HG02870 (cell line): ENCODE data around the gene CRYZL1.

Experiments used
- ATAC-seq: cut with Tn5 transposase; IDR thresholded peaks from one replicate; pipeline ENCODE4 v1.9.1; 2021; ENCODE audit warnings: mild to moderate bottlenecking, moderate library complexity; ENCODE audit not compliant: unreplicated experiment

CRYZL1 gene

DNA sequence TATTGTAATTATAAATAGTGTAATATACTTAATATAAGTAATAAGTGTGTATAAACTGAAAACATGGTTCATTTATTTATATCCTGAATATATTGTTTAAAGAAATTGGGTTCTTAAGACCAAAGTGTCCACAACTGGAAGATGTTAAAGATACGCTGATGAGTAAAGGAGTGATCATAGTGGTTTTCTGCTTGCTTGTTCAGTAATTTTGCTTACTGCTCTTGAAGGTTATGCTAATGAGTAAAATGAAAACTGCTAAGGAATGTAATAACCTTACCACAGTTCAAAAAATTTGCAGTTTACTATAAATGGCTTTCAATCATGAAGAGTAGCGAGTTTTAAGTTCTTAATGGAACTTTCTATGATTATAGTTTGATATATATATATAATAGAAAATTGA, 75.0 kb downstream of the CRYZL1 start:
- no peak for ATAC-seq

DNA sequence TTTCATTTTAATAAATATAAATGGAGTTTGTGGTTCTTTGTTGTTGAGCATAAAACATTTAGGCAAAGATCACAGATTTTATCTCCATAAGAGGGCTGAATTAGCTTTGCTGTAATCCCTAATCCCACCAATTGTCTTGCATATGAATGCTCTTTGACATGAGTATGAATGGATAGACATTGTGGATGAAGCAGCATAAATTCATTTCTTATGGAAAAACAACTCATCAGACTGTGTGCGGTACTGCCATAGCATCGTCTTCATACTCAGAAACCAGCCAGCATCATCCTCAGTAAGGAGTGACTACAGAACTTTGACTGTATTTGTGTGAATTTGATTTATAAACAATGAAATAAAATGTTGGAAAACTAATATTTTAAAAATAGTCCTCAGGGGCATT, 79.2 kb downstream of the CRYZL1 start:
- ATAC-seq = no peak

DNA sequence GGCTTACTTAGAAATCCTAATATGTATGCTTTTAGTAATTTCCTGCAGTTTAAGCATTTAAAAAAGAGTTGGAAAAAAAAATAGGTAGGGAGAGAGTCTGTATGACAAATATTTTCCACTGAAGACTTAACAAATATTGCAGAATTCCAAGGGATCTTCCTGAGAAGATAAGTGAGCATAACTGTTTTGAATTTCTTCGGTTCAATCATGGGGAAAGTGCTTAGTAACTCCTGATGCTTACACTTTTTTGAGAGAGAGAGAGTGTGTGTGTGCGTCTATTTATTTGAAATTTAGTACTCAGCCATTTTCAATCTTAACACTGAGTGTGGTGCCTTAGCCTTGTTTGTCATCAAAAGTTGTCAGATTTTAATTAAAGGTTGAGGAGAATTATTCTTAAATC, 80.2 kb downstream of the CRYZL1 start:
- no peak for ATAC-seq

DNA sequence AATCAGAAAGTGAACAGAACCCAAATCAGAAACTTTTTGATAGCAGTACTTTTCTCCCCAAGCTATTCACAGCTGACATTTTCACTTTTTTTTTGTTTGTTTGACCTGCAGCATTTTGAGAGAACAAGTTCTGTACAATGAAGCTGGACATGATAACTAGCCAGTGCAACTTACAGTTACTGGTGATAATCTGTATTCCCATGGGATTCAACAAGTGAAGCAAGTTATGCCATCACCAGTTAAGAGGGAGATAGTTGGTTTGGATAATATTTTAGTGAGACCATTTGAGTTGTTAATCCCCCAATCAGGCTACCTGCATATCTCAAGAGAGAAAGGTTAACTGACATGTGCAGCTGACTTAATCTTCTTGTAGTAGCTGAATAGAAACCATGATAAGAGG, 80.6 kb downstream of the CRYZL1 start:
- ATAC-seq = no peak

DNA sequence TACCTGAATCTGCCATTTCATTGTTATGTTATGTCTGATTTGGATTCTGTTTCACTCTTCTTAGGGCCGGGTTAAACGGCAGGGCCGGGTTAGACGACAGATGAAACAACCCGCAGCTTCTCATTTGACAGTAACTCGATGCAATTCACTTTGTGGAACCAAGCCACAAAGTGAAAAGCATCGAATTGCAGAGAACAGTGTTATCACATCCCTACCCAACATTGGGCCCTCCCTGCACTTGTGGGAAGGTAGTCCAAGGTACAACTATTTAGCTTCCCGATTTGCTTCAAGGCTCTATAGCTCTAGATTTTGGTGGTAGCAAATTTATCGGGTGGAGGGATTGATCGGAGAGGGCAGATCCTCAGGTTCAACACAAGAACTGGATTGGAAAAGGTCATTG, 81.7 kb downstream of the CRYZL1 start:
- no peak for ATAC-seq

DNA sequence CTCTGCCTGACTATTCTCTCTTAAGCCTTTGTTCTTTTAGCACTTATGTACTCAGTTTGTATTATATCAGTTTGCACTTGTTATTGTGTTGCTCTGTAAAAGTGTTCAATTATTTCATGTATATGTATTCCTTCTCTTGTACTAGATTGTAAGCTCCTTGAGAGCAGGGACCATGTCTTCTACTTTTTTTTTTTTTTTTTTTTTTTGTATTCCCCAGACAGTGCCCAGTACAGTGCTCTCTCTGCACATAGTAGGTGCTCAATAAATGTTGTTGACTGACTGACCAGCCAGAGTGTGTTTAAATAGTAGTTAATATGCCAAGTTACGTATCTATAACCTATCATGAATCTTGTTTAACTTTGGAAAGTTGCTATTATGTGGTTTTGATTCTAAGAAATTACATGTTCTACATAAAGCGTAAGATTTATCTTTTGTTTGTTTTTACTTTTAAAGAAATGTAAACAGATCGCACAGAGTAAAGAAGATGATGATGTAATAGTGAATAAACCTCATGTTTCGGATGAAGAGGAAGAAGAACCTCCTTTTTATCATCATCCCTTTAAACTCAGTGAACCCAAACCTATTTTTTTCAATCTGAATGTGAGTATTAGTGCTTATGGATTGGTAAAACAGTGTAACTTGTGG, 82.6 kb downstream of the CRYZL1 start:
- no peak for ATAC-seq

DNA sequence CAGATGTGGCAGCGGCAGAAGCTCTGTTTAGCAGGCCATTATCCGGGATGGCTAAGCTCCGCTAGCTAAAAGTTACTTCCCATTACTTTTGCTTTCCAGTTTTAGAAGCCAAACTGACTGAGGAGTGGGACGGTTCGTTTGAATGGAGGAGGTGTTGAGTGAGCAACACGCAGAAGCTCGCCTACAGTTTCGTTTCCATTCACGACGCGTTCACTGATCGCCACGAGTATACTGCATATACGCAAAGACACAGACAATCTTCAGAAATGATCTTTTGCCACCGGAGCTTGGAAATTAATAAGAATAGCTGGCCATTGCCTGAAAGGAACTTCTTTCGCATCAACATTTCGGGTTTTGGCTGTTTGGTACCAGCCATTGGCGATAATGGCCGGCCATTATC, 84.1 kb downstream of the CRYZL1 start:
- ATAC-seq = no peak

DNA sequence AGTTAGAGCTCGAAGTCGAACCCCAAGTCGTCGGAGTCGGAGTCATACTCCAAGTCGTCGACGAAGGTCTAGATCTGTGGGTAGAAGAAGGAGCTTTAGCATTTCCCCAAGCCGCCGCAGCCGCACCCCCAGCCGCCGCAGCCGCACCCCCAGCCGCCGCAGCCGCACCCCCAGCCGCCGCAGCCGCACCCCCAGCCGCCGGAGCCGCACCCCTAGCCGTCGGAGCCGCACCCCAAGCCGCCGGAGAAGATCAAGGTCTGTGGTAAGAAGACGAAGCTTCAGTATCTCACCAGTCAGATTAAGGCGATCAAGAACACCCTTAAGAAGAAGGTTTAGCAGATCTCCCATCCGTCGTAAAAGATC, 86.6 kb downstream of the CRYZL1 start:
- no peak for ATAC-seq

DNA sequence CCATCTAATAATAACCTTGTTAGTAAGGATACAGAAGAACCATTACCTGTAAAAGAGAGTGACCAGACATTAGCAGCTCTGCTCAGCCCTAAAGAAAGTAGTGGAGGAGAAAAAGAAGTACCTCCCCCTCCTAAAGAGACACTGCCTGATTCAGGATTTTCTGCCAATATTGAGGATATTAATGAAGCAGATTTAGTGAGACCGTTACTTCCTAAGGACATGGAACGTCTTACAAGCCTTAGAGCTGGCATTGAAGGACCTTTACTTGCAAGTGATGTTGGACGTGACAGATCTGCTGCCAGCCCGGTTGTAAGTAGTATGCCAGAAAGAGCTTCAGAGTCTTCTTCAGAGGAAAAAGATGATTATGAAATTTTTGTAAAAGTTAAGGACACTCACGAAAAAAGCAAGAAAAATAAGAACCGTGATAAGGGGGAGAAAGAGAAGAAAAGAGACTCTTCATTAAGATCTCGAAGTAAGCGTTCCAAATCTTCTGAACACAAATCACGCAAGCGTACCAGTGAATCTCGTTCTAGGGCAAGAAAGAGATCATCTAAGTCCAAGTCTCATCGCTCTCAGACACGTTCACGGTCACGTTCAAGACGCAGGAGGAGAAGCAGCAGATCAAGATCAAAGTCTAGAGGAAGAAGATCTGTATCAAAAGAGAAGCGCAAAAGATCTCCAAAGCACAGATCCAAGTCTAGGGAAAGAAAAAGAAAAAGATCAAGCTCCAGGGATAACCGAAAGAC, 87.1 kb downstream of the CRYZL1 start:
- no peak for ATAC-seq

DNA sequence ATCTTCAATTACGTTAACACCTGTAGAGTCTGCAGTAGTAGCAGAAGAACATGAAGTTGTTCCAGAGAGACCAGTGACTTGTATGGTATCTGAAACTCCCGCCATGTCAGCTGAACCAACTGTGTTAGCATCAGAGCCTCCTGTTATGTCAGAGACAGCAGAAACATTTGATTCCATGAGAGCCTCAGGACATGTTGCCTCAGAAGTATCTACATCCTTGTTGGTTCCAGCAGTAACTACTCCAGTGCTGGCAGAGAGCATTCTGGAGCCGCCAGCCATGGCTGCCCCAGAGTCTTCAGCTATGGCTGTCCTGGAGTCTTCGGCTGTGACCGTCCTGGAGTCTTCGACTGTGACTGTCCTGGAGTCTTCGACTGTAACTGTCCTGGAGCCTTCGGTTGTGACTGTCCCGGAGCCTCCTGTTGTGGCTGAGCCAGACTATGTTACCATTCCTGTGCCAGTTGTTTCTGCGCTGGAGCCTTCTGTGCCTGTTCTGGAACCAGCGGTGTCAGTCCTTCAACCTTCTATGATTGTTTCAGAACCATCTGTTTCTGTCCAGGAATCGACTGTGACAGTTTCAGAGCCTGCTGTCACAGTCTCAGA, 88.4 kb downstream of the CRYZL1 start:
- ATAC-seq = no peak

DNA sequence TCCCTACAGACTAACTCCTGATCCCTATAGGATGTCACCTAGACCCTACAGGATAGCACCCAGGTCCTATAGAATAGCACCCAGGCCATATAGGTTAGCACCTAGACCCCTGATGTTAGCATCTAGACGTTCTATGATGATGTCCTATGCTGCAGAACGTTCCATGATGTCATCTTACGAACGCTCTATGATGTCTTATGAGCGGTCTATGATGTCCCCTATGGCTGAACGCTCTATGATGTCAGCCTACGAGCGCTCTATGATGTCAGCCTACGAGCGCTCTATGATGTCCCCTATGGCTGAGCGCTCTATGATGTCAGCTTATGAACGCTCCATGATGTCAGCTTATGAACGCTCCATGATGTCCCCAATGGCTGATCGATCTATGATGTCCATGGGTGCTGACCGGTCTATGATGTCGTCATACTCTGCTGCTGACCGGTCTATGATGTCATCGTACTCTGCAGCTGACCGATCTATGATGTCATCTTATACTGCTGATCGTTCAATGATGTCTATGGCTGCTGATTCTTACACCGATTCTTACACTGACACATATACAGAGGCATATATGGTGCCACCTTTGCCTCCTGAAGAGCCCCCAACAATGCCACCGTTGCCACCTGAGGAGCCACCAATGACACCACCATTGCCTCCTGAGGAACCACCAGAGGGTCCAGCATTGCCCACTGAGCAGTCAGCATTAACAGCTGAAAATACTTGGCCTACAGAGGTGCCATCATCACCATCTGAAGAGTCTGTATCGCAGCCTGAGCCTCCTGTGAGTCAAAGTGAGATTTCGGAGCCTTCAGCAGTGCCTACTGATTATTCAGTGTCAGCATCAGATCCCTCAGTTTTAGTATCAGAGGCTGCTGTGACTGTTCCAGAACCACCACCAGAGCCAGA, 89.2 kb downstream of the CRYZL1 start:
- ATAC-seq = no peak

DNA sequence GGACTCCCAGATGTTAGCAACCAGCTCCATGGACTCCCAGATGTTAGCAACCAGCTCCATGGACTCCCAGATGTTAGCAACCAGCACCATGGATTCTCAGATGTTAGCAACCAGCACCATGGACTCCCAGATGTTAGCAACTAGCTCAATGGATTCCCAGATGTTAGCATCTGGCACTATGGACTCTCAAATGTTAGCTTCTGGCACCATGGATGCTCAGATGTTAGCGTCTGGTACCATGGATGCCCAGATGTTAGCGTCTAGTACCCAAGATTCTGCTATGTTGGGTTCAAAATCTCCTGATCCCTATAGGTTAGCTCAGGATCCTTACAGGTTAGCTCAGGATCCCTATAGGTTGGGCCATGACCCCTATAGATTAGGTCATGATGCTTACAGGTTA, 89.9 kb downstream of the CRYZL1 start:
- no peak for ATAC-seq

DNA sequence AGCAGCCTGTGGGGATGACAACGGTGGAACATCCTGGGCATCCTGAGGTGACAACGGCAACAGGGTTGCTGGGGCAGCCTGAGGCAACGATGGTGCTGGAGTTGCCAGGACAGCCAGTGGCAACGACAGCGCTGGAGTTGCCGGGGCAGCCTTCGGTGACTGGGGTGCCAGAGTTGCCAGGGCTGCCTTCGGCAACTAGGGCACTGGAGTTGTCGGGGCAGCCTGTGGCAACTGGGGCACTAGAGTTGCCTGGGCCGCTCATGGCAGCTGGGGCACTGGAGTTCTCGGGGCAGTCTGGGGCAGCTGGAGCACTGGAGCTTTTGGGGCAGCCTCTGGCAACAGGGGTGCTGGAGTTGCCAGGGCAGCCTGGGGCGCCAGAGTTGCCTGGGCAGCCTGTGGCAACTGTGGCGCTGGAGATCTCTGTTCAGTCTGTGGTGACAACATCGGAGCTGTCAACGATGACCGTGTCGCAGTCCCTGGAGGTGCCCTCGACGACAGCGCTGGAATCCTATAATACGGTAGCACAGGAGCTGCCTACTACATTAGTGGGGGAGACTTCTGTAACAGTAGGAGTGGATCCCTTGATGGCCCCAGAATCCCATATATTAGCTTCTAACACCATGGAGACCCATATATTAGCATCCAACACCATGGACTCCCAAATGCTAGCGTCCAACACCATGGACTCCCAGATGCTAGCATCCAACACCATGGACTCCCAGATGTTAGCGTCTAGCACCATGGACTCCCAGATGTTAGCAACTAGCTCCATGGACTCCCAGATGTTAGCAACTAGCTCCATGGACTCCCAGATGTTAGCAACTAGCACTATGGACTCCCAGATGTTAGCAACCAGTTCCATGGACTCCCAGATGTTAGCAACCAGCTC, 90.5 kb downstream of the CRYZL1 start:
- no peak for ATAC-seq

DNA sequence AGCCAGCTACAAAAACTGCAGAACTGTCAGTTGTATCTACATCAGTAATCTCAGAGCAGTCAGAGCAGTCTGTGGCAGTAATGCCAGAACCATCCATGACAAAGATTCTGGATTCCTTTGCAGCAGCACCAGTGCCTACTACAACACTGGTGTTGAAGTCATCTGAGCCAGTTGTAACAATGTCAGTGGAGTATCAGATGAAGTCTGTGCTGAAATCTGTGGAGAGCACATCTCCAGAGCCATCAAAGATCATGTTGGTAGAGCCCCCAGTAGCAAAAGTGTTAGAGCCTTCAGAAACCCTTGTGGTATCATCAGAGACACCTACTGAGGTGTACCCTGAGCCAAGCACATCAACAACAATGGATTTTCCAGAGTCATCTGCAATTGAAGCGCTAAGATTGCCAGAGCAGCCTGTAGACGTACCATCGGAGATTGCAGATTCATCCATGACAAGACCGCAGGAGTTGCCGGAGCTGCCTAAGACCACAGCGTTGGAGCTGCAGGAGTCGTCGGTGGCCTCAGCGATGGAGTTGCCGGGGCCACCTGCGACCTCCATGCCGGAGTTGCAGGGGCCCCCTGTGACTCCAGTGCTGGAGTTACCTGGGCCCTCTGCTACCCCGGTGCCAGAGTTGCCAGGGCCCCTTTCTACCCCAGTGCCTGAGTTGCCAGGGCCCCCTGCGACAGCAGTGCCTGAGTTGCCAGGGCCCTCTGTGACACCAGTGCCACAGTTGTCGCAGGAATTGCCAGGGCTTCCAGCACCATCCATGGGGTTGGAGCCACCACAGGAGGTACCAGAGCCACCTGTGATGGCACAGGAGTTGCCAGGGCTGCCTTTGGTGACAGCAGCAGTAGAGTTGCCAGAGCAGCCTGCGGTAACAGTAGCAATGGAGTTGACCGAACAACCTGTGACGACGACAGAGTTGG, 91.4 kb downstream of the CRYZL1 start:
- ATAC-seq = no peak

DNA sequence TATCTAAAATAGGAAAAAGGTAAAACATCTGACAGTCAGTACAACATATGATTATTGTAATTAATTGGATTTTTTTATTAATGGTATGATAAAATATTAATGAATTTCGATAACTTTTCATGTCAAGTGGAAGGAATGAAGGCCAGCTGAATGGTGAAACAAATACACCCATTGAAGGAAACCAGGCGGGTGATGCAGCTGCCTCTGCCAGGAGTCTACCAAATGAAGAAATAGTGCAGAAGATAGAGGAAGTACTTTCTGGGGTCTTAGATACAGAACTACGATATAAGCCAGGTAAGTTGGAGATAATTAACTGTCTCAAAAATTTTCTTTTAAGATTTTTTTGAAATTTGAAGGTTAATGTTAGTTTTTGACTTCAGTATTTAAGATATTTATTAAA, 95.5 kb downstream of the CRYZL1 start:
- ATAC-seq = no peak

DNA sequence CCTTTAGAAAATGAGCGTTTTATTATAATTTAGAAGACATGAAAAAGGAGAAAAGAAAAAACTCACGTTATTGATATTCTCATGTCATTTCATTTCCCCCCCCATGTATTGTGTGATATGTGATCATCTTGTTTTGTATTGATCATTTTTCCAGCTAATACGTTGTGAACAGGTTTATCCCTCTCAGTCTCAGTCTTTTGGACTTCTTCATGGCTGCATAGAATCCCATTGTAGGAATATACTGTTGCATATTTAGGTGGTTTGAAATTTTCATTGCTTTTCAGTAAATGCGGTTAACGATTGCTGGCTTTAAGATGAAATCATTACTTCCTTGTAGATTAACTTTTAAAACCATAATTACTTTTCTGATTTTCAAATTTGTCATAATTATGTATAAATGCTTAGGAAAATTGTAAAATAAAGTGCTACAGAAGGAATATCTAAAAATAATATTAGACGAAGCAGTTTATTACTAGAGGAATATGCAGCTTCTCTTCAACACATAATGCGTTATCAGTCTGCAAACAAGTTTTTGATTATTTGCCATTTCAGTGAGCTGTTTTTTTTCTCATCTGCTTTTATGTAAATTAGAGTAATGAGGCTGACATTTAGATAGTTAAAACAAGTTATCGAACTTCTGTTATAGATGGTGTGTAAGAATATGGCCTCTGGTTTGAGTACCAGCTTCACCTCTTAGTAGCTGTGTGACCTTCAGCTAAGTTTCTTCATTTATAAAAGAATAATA, 96.9 kb downstream of the CRYZL1 start:
- ATAC-seq = no peak

DNA sequence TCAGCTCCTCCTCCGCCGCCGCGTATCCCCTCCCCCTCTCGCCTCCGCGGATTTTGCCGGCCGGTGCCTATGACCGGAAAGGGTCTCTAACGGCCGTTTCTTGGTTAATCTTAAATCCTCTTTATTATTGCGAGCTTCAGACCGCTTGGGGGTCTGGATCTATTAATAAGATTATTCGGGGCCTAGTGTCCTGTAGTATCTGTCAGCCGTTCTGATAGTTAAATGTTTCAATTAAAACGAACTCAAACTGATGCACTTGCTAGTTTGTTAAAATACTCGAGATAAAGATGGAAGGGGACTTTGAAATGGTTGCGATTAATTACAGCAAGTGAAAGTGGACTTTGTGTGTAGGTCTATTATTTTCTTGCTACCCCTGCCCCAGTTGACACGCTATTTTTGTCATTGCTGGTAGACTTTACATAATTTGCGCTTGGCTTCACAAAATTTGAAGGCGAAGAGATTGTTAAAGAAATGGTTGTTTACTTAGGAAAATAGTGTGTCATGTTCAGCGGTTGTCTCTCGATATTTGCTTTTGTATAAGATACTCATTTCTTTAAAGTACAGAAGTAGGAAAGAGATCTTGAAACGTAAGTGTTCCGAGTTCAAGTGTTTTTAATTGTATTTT, 97.9 kb downstream of the CRYZL1 start:
- ATAC-seq = peak; percentile 11
